HUES6 (cell line): ENCODE data around the gene IRF2.

Experiments used
- H3K27ac ChIP-seq: 2 replicates; pipeline ENCODE4 v1.7.0; 2013; ENCODE audit warnings: low read depth, mild to moderate bottlenecking, low read length, inconsistent platforms
- H3K27me3 ChIP-seq: 2 replicates; pipeline ENCODE4 v1.6.1; 2013; ENCODE audit warnings: low read length; ENCODE audit not compliant: control insufficient read depth, insufficient read depth
- H3K36me3 ChIP-seq: 2 replicates; pipeline ENCODE4 v1.6.1; 2013; ENCODE audit warnings: low read length; ENCODE audit not compliant: control insufficient read depth, insufficient read depth
- H3K4me1 ChIP-seq: 2 replicates; pipeline ENCODE4 v1.6.1; 2013; ENCODE audit warnings: low read length; ENCODE audit not compliant: control insufficient read depth, insufficient read depth
- H3K4me3 ChIP-seq: 2 replicates; pipeline ENCODE4 v1.5.1; 2013; ENCODE audit warnings: low read depth, low read length
- H3K9ac ChIP-seq: one replicate; pipeline ENCODE4 v1.6.1; 2013; ENCODE audit warnings: mild to moderate bottlenecking, low read length
- H3K9me3 ChIP-seq: 2 replicates; pipeline ENCODE4 v1.6.1; 2013; ENCODE audit warnings: low read depth, low read length; ENCODE audit not compliant: control insufficient read depth, insufficient read depth

The IRF2 gene

GRCh38 chr4:184417802-184418511 is 56.4 kb downstream of the IRF2 start:
- Histone ChIP-seq H3K9me3 (peaks cover 9% of the 10 kb centered on the region), H3K36me3 (peaks cover 41% of the 10 kb centered on the region), H3K4me3 (no peak overlapping the region), H3K4me1 (no peaks in the 10 kb centered on the region), H3K9ac (no peak overlapping the region), H3K27me3 (no peaks in the 10 kb centered on the region), H3K27ac (no peak overlapping the region)

GRCh38 chr4:184416913-184417734 is 57.2 kb downstream of the IRF2 start:
- Histone ChIP-seq H3K9me3 (peaks cover under 1% of the 10 kb centered on the region; the same call in 1 of the 2 replicates), H3K27ac (no peak overlapping the region), H3K4me3 (no peak overlapping the region), H3K4me1 (no peaks in the 10 kb centered on the region), H3K9ac (no peak overlapping the region), H3K36me3 (peaks cover 34% of the 10 kb centered on the region), H3K27me3 (no peaks in the 10 kb centered on the region)

- Histone ChIP-seq H3K27ac (no peak overlapping the region), H3K9ac (no peak overlapping the region), H3K27me3 (no peaks in the 10 kb centered on the region), H3K4me3 (no peak overlapping the region), H3K9me3 (no peaks in the 10 kb centered on the region), H3K4me1 (no peaks in the 10 kb centered on the region), H3K36me3 (peaks cover 37% of the 10 kb centered on the region)
Observed at GRCh38 chr4:184415071-184415470, 59.3 kb downstream of the IRF2 start.

GRCh38 chr4:184413261-184414046 is 60.9 kb downstream of the IRF2 start:
- Histone ChIP-seq H3K4me1 (peaks cover 7% of the 10 kb centered on the region), H3K36me3 (peaks cover 33% of the 10 kb centered on the region), H3K9me3 (no peaks in the 10 kb centered on the region), H3K9ac (no peak overlapping the region), H3K4me3 (no peak overlapping the region), H3K27me3 (no peaks in the 10 kb centered on the region), H3K27ac (no peak overlapping the region)

- no peak overlapping the region for H3K27ac ChIP-seq
- H3K4me3 ChIP-seq, result no peak overlapping the region
- H3K4me1 ChIP-seq, result peaks cover 15% of the 10 kb centered on the region
- H3K36me3 ChIP-seq, result peaks cover 28% of the 10 kb centered on the region
- no peaks in the 10 kb centered on the region for H3K9me3 ChIP-seq
- H3K9ac ChIP-seq, result no peak overlapping the region
- no peaks in the 10 kb centered on the region for H3K27me3 ChIP-seq
Observed at GRCh38 chr4:184410748-184411147, 63.6 kb downstream of the IRF2 start.

GRCh38 chr4:184409911-184410692 is 64.2 kb downstream of the IRF2 start:
- peaks cover 15% of the 10 kb centered on the region for H3K4me1 ChIP-seq
- H3K9me3 ChIP-seq, result no peaks in the 10 kb centered on the region
- H3K9ac ChIP-seq, result no peak overlapping the region
- peaks cover 28% of the 10 kb centered on the region; the same call in 1 of the 2 replicates for H3K36me3 ChIP-seq
- H3K27ac ChIP-seq, result no peak overlapping the region
- no peaks in the 10 kb centered on the region for H3K27me3 ChIP-seq
- H3K4me3 ChIP-seq, result no peak overlapping the region

- no peak overlapping the region for H3K27ac ChIP-seq
- H3K27me3 ChIP-seq, result no peaks in the 10 kb centered on the region
- no peak overlapping the region for H3K9ac ChIP-seq
- no peaks in the 10 kb centered on the region for H3K9me3 ChIP-seq
- H3K36me3 ChIP-seq, result peaks cover 28% of the 10 kb centered on the region; the same call in 1 of the 2 replicates
- no peak overlapping the region for H3K4me3 ChIP-seq
- peaks cover 15% of the 10 kb centered on the region for H3K4me1 ChIP-seq
Observed at GRCh38 chr4:184409502-184409901, 64.8 kb downstream of the IRF2 start.

- H3K9me3 ChIP-seq, result no peaks in the 10 kb centered on the region
- H3K4me3 ChIP-seq, result no peak overlapping the region
- H3K9ac ChIP-seq, result no peak overlapping the region
- H3K36me3 ChIP-seq, result peaks cover 24% of the 10 kb centered on the region; the same call in 1 of the 2 replicates
- H3K27ac ChIP-seq, result no peak overlapping the region
- H3K27me3 ChIP-seq, result no peaks in the 10 kb centered on the region
- peaks cover 15% of the 10 kb centered on the region for H3K4me1 ChIP-seq
Observed at GRCh38 chr4:184408684-184409081, 65.7 kb downstream of the IRF2 start.

- Histone ChIP-seq H3K4me1 (peaks cover 19% of the 10 kb centered on the region), H3K27me3 (no peaks in the 10 kb centered on the region)
Observed at GRCh38 chr4:184408021-184408683, 66.2 kb downstream of the IRF2 start.

GRCh38 chr4:184406958-184407391 is 67.4 kb downstream of the IRF2 start:
- peaks cover 24% of the 10 kb centered on the region; the same call in 1 of the 2 replicates for H3K36me3 ChIP-seq
- H3K9me3 ChIP-seq, result no peaks in the 10 kb centered on the region
- no peak overlapping the region for H3K9ac ChIP-seq
- no peaks in the 10 kb centered on the region for H3K27me3 ChIP-seq
- no peak overlapping the region for H3K27ac ChIP-seq
- no peak overlapping the region for H3K4me3 ChIP-seq
- peaks cover 29% of the 10 kb centered on the region for H3K4me1 ChIP-seq

More at GRCh38 chr4:184408021-184408683, 66.2 kb downstream of the IRF2 start:
- H3K36me3 ChIP-seq, result peaks cover 24% of the 10 kb centered on the region; the same call in 1 of the 2 replicates
- no peaks in the 10 kb centered on the region for H3K9me3 ChIP-seq
- no peak overlapping the region for H3K9ac ChIP-seq
- no peak overlapping the region for H3K4me3 ChIP-seq
- H3K27ac ChIP-seq, result no peak overlapping the region
